Vagina (tissue), 2 donors: ENCODE results near the gene MTA1. TPM values are rescaled to one million over a fixed set of nuclear protein-coding genes. Genes with fewer than 3 reads are reported as not detected.

Source experiments
- DNase-seq, 2 donors: peaks; one replicate each; pipeline ENCODE4 v3.0.0-alpha.2; 2017; ENCODE audit errors: extremely low spot score in 2 of 2
- H3K27ac ChIP-seq: fragments of 200-600 bp; sonication (generic); one replicate; pipeline ENCODE4 v1.5.1; 2019
- H3K27me3 ChIP-seq: fragments of 200-600 bp; sonication (generic); one replicate; pipeline ENCODE4 v1.5.1; 2019
- H3K36me3 ChIP-seq, 2 donors: fragments of 200-600 bp; sonication (generic); one replicate each; pipeline ENCODE4 v1.5.1; 2017 to 2019
- H3K4me1 ChIP-seq: fragments of 200-600 bp; sonication (generic); one replicate; pipeline ENCODE4 v1.5.1; 2019
- H3K4me3 ChIP-seq, 2 donors: fragments of 200-600 bp; sonication (generic); 1 replicate in 1 of 2; 2 replicates in 1 of 2; pipeline ENCODE4 v1.5.1; 2016 to 2019
- H3K9me3 ChIP-seq: fragments of 200-600 bp; sonication (generic); one replicate; pipeline ENCODE4 v1.5.1; 2019
- POLR2A ChIP-seq, 2 donors: fragments of 450-650 bp; IDR thresholded peaks; one replicate each; pipeline ENCODE4 v1.6.1; 2017; ENCODE audit warnings: antibody characterized with exemption in 2 of 2, mild to moderate bottlenecking in 2 of 2, moderate library complexity in 2 of 2
- POLR2AphosphoS5 ChIP-seq, 2 donors: sonication (generic); formaldehyde crosslinking; IDR thresholded peaks; one replicate each; pipeline ENCODE4 v1.9.0; 2017; ENCODE audit warnings: antibody characterized with exemption in 2 of 2, mild to moderate bottlenecking in 2 of 2, low read depth in 1 of 2; ENCODE audit not compliant: insufficient read depth in 1 of 2
- intact Hi-C: fragments of 100-400 bp; cut with DNase I; formaldehyde crosslinking; loops from one replicate; pipeline ENCODE4 v1.15.1; 2023
- total RNA-seq: library from RNA; depleted of rRNA; stranded (reverse); fragments of >200 nt; gene quantifications from one replicate; pipeline ENCODE4 v1.2.3, GENCODE V29; 2016
- TF ChIP-seq, protein P1 (sequence below), 3 experiments: fragments of 450-650 bp in 2 of 3; fragments of 200-600 bp in 1 of 3; sonication (generic) in 1 of 3; IDR thresholded peaks; one replicate each; pipeline ENCODE4 v1.5.1; 2017 to 2019; ENCODE audit warnings: antibody characterized with exemption in 3 of 3, mild to moderate bottlenecking in 2 of 3, moderate library complexity in 2 of 3

The MTA1 gene
- total RNA-seq, 1 donor from 2014 or later, result 82.7 TPM

DNA sequence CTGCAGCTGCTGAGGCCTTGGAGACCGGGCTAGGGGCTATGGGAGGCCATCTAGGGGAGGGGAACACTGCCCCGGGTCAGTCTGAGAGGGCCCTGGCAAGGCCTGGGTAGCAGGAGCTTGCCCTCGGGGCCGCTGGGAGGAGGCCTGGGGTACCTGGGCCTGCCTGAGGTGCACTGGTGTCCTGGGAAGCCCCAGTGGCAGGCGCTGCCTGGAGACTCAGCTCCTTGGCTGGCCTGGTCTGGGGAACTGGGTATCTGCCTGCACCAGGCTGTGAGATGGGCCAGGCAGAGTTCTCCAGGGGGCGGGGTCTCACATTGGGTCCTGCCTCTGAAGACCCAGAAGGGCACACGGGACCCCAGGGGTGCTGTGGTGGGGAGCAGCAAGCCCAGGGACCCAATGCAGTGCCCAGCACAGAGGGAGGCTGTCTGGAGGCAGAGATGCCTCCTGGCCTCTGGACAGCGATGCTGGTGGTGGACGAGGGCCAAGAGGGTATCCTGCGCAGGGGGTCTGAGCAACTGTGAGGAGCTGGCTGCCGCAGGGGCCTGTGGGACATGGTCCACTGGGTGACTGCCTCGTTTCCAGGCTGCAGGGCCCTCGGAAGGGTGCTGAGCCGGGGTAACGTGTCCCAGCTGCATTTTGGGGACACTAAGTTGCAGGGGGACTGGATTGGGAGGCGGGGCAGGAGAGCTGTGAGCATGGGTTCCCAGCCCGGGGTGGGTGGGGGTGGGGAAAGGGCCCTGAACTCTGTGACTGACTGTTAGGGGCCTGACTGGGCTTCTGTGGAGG lies 7.4 kb upstream of the MTA1 start:
- intact Hi-C loops, result no loop called here
- H3K9me3 ChIP-seq, result no peaks in the 10 kb centered on the region
- H3K27me3 ChIP-seq, result no peaks in the 10 kb centered on the region
- TF ChIP-seq POLR2AphosphoS5 (IDR thresholded peaks at IDR 0.05; ENCODE audit: insufficient read depth in 1 of 2, low read depth in 1 of 2) (no peak), POLR2A (IDR thresholded peaks at IDR 0.05) (no peak)
- TF ChIP-seq, protein P1, sequence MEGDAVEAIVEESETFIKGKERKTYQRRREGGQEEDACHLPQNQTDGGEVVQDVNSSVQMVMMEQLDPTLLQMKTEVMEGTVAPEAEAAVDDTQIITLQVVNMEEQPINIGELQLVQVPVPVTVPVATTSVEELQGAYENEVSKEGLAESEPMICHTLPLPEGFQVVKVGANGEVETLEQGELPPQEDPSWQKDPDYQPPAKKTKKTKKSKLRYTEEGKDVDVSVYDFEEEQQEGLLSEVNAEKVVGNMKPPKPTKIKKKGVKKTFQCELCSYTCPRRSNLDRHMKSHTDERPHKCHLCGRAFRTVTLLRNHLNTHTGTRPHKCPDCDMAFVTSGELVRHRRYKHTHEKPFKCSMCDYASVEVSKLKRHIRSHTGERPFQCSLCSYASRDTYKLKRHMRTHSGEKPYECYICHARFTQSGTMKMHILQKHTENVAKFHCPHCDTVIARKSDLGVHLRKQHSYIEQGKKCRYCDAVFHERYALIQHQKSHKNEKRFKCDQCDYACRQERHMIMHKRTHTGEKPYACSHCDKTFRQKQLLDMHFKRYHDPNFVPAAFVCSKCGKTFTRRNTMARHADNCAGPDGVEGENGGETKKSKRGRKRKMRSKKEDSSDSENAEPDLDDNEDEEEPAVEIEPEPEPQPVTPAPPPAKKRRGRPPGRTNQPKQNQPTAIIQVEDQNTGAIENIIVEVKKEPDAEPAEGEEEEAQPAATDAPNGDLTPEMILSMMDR (IDR thresholded peaks at IDR 0.05), result no peak
- no peak overlapping the region for H3K27ac ChIP-seq
- H3K36me3 ChIP-seq, result no peaks in the 10 kb centered on the region
- H3K4me3 ChIP-seq, result peak overlapping the region; percentile 21 to 44
- peaks cover 27% of the 10 kb centered on the region for H3K4me1 ChIP-seq
- peak in 1 of 2 donors; percentile 71 for DNase-seq

DNA sequence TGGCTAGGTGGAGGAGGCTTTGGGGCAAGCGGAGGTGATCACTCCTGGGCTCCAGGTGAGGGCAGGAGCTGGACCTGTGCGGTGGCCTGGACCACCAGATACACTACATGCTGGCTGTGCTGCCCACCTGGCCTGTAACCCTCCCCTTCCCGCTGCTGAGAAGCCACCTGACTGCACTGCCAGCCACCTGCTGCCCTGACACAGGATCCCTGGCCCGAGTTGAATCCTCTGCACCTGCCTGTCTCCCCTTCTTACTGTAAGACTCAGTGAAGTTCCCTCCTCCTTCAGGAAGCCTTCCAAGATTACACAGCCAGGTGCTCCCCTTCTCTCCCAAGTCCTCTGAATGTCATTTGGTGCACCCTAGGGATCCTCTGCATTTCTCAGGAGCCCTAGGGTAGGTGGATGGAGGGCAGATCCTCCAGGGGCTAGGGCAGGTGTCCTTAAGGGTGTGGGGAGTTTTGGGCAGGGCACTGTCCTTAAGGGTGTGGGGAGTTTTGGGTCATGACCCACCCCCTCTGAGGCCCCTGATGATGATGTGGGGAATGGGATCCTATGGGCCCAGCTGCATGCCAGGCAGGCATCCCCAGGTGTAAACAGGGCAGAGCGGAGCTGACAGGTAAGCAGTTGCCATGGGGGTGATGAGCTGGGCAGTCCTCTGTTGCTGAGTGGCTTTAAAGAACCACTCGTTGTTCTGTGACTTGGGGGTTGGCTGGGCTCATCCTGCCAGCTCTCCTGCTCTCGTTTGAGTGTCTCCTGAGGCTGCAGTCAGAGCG lies 6.7 kb upstream of the MTA1 start:
- TF ChIP-seq, protein P1 (IDR thresholded peaks at IDR 0.05), result no peak
- TF ChIP-seq POLR2A (IDR thresholded peaks at IDR 0.05) (no peak), POLR2AphosphoS5 (IDR thresholded peaks at IDR 0.05; ENCODE audit: insufficient read depth in 1 of 2, low read depth in 1 of 2) (no peak)
- intact Hi-C loops, result no loop called here
- Histone ChIP-seq H3K36me3 (no peaks in the 10 kb centered on the region), H3K27me3 (no peaks in the 10 kb centered on the region), H3K9me3 (no peaks in the 10 kb centered on the region), H3K4me1 (peaks cover 27% of the 10 kb centered on the region), H3K4me3 (no peak overlapping the region), H3K27ac (no peak overlapping the region)
- peak in 1 of 2 donors; percentile 67 for DNase-seq

DNA sequence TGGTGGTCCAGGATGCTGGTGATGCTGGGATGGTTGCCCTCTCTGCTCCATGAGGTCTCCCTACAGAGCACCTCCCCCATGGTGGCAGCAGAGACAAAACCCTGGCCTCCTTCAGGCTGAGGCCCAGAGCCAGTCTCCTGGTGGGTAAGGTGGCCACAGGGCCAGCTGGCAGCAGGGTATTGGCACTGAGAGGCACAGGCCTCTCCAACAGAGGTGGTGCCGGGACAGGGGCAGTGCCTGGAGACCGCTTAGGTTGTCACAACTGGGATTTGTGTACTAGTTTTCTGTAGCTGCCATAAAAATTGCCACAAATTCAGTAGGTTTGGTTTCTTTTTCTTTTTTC lies 6.1 kb upstream of the MTA1 start:
- H3K27me3 ChIP-seq, result no peaks in the 10 kb centered on the region
- intact Hi-C loops, result no loop called here
- no peak overlapping the region for H3K27ac ChIP-seq

DNA sequence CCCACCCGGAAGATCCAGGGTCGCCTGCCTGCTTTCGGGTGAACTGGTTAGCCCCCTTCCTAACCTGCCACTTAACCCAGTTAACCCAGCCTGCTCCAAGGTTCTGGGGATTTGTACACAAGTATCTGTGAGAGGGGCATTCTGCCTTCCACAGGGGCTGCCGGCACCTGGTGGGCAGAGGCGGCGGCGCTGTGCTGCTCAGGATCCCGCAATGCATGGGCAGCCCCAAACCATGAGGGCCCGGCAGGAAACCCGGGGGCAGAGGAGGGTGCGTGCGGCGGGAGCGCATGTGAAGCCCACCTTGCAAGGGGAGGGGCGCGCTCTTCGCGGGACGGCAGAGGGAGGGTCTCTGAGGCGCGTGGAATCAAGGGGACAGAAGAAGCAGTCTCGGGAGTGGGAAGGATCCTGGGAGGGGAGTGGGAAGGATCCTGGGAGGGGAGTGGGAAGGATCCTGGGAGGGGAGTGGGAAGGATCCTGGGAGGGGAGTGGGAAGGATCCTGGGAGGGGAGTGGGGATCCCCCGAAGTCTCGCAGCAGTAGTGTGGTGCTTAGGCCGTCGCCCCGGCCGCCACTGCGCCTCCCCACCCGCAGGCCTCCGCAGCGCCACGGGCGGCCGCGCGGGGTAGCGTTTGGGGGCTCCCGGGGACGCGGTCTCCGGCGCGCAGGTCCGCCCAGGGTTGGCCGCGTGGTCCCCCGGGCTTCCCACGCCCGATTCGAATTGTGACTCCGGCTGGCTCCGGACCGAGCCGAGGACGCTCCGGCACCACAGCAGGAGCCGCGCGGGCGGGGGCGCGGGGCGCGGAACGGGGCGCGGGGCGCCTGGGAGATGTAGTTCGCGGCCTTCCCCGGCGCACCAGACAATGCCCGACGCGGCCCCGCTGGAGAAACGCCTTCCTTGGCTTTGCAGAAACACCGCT lies 4.9 kb upstream of the MTA1 start:
- no peak for TF ChIP-seq POLR2AphosphoS5 (IDR thresholded peaks at IDR 0.05; ENCODE audit: insufficient read depth in 1 of 2, low read depth in 1 of 2)
- TF ChIP-seq, protein P1 (IDR thresholded peaks at IDR 0.05), result peak; percentile 28 to 67 (median 51)
- peak overlapping the region; percentile 51 to 62 for H3K4me3 ChIP-seq
- H3K27me3 ChIP-seq, result no peaks in the 10 kb centered on the region
- no peaks in the 10 kb centered on the region for H3K9me3 ChIP-seq
- peak in 1 of 2 donors; percentile 62 for DNase-seq
- H3K27ac ChIP-seq, result peak overlapping the region; percentile 30
- H3K4me1 ChIP-seq, result peaks cover 37% of the 10 kb centered on the region
- no peaks in the 10 kb centered on the region for H3K36me3 ChIP-seq
- intact Hi-C loops, result no loop called here

More for the DNA sequence above, 6.1 kb upstream of the MTA1 start:
- Histone ChIP-seq H3K9me3 (no peaks in the 10 kb centered on the region), H3K4me1 (peaks cover 27% of the 10 kb centered on the region), H3K4me3 (no peak overlapping the region), H3K36me3 (no peaks in the 10 kb centered on the region)
- DNase-seq, result no peak
- TF ChIP-seq, protein P1 (IDR thresholded peaks at IDR 0.05), result no peak
